ENCODE results near the gene HLA-DOB. TPM values are rescaled to one million over a fixed set of nuclear protein-coding genes. Genes with fewer than 3 reads are reported as not detected.

HLA-DOB gene
- total RNA-seq, 3 donors from 2014 or later: 1.5 to 2.0 TPM; not detected in 1

GRCh38 chr6:32857156-32857891 lies 40.5 kb upstream of the HLA-DOB start:
- intact Hi-C loops (cut with DNase I; ENCODE audit: low total_unique reads): no loop called here
- Histone ChIP-seq H3K27me3 (no peaks in the 10 kb centered on the region), H3K36me3 (no peaks in the 10 kb centered on the region), H3K9me3 (no peaks in the 10 kb centered on the region), H3K27ac (no peak overlapping the region), H3K4me1 (no peaks in the 10 kb centered on the region), H3K4me3 (no peak overlapping the region)
- TF ChIP-seq CTCF (IDR thresholded peaks at IDR 0.05): no peak
- no peak for TF ChIP-seq POLR2A (IDR thresholded peaks at IDR 0.05)
- TF ChIP-seq POLR2AphosphoS5 (IDR thresholded peaks at IDR 0.05): no peak
- DNase-seq (ENCODE audit: low spot score in 2 of 2): no peak

GRCh38 chr6:32855467-32856174 lies 38.8 kb upstream of the HLA-DOB start:
- no peak for TF ChIP-seq POLR2A (IDR thresholded peaks at IDR 0.05)
- no peaks in the 10 kb centered on the region for H3K4me1 ChIP-seq
- no peaks in the 10 kb centered on the region for H3K36me3 ChIP-seq
- no peaks in the 10 kb centered on the region for H3K27me3 ChIP-seq
- H3K4me3 ChIP-seq: no peak overlapping the region
- no peaks in the 10 kb centered on the region for H3K9me3 ChIP-seq
- intact Hi-C loops (cut with DNase I; ENCODE audit: low total_unique reads): no loop called here
- H3K27ac ChIP-seq: peak overlapping the region; percentile 96 to 100
- DNase-seq (ENCODE audit: low spot score in 2 of 2): no peak

GRCh38 chr6:32854376-32855178 lies 37.8 kb upstream of the HLA-DOB start:
- H3K27ac ChIP-seq: peak overlapping the region; percentile 96 to 100
- TF ChIP-seq POLR2A (IDR thresholded peaks at IDR 0.05) (no peak), CTCF (IDR thresholded peaks at IDR 0.05) (no peak), POLR2AphosphoS5 (IDR thresholded peaks at IDR 0.05) (no peak)
- H3K27me3 ChIP-seq: no peaks in the 10 kb centered on the region
- H3K4me3 ChIP-seq: peak overlapping the region; percentile 76 to 99 (median 91)
- intact Hi-C loops (cut with DNase I; ENCODE audit: low total_unique reads): loop anchor here (1.0 kb wide), 1 partner anchor 16 kb away; the partner anchor contains the start of gene TAP2
- no peaks in the 10 kb centered on the region for H3K36me3 ChIP-seq
- H3K9me3 ChIP-seq: no peaks in the 10 kb centered on the region
- no peak for DNase-seq (ENCODE audit: low spot score in 2 of 2)
- no peaks in the 10 kb centered on the region for H3K4me1 ChIP-seq

- TF ChIP-seq POLR2AphosphoS5 (IDR thresholded peaks at IDR 0.05) (peak; percentile 68 to 82 (median 80)), CTCF (IDR thresholded peaks at IDR 0.05) (peak; percentile 59 to 77 (median 67)), POLR2A (IDR thresholded peaks at IDR 0.05) (peak; percentile 93)
- DNase-seq (ENCODE audit: low spot score in 2 of 2): peak; percentile 85 to 92
- Histone ChIP-seq H3K9me3 (no peaks in the 10 kb centered on the region), H3K27ac (peak within 1 kb of the TSS; percentile 96 to 100), H3K36me3 (no peaks in the 10 kb centered on the region), H3K4me1 (no peaks in the 10 kb centered on the region), H3K27me3 (no peaks in the 10 kb centered on the region), H3K4me3 (peak within 1 kb of the TSS; percentile 76 to 99 (median 91))
- intact Hi-C loops (cut with DNase I; ENCODE audit: low total_unique reads): loop anchor here (1.0 kb wide), 1 partner anchor 15 kb away; the partner anchor contains the start of gene TAP2
Observed at GRCh38 chr6:32853541-32854375, 37.0 kb upstream of the HLA-DOB start, which contains the start of the genes PSMB9 and TAP1. Gene PSMB9 (plus strand): TSS chr6:32854192. CDS start chr6:32854230, 38 bp downstream. Gene TAP1 (minus strand): TSS chr6:32853704. CDS start chr6:32853636, 68 bp downstream.
